OCI-LY7 (cell line): ENCODE data around the gene DDX10.

Source experiments
- CTCF ChIP-seq: fragments of 200-600 bp; sonication (generic); conservative IDR thresholded peaks from 2 replicates; pipeline ENCODE4 v1.5.1; 2014; ENCODE audit warnings: mild to moderate bottlenecking, antibody characterized with exemption, low read length, moderate library complexity, mixed read lengths
- EZH2phosphoT487 ChIP-seq: fragments of 200-600 bp; sonication (generic); IDR thresholded peaks from 2 replicates; pipeline ENCODE4 v1.6.1; 2018; ENCODE audit warnings: low read depth, borderline replicate concordance, mild to moderate bottlenecking, mixed run types, antibody characterized with exemption, low read length, moderate library complexity, mixed read lengths

- no peak for TF ChIP-seq CTCF
- TF ChIP-seq EZH2phosphoT487, result no peak
These were observed 252.1 kb downstream of the DDX10 start for GRCh38 chr11:108916935-108917334.
